NCI-H748 treated with DMSO at 0.1 percent for 48 hours (cell line): ENCODE results near the gene ACOT7.
"Not testable (repeated sequence)": the region's sequence is repeated elsewhere in the genome, so short reads cannot be mapped to it uniquely, and the experiment has no call there.

ENCODE experiments used
- DNase-seq: peaks from one replicate; lab custom pipeline; 2025; lab: John Stamatoyannopoulos, UW

The ACOT7 gene

GRCh38 chr1:6233376-6233775 is 160.2 kb downstream of the ACOT7 start:
- DNase-seq = no peak

- no peak for DNase-seq
Measured at GRCh38 chr1:6225651-6226050, 167.9 kb downstream of the ACOT7 start.

DNA sequence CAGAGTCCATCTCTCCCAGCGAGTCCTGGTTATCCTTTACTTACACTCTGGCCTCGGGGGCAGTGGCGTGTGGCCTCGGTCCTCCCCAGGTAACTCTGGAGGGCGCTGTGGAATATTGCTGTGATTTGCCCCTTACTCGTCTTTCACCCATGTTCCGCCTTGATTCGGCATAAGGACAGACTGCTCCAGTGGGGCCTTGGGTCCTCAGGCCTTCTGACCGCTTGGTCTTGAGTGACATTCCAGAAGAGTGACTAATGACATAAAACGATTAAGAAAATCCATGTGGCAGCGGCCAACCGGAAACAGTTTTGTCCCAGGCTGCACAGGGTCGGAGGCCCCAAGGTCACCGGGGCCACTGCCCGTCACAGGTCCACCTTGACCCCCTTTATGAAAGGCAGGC is 168.8 kb downstream of the ACOT7 start:
- DNase-seq = no peak

GRCh38 chr1:6223617-6224016 is 169.9 kb downstream of the ACOT7 start:
- DNase-seq = no peak

GRCh38 chr1:6222636-6223035 is 170.9 kb downstream of the ACOT7 start:
- no peak for DNase-seq

DNA sequence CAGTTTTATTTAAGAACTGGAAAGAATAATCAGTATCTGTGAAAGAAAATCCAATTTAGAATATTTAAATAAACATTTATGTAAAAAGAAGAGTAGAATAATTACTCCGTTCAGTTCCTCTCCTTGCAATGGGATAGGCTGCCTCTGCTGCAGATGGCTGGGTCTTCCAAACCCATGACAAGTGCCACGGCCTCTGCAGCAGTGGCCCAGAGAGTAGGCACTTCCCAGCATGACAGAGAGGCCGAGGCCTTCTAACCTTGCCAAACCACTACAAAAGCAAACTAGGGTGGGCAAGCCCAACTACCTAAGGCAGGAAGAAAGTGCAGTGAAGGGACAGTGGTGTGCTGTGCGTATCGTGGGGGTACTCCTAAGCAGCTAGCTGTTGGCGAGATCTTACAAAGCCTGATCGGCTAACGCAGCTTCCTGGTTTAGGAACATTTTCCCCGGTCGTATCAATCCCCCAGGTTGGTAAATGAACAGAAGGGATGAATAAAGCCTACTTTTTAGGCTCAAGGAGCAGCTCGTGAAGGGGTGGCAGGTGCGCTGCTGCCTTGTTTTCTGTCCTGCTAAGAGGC is 172.3 kb downstream of the ACOT7 start:
- no peak for DNase-seq

GRCh38 chr1:6220236-6220635 is 173.3 kb downstream of the ACOT7 start:
- DNase-seq = no peak

DNA sequence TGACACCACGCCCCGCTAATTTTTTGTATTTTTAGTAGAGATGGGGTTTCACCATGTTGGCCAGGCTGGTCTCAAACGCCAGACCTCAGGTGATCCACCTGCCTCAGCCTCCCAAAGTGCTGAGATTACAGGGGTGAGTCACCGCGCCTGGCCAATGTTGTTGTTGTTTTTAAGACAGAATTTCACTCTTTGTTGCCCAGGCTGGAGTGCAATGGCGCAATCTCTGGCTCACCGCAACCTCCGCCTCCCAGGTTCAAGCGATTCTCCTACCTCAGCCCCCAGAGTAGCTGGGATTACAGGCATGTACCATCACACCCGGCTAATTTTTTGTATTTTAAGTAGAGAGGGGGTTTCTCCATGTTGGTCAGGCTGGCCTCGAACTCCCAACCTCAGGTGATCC is 173.9 kb downstream of the ACOT7 start:
- DNase-seq = not testable (repeated sequence)

- no peak for DNase-seq
Measured at GRCh38 chr1:6218375-6219164, 175.0 kb downstream of the ACOT7 start.
